GM18519 (cell line): Measurements from ENCODE around the gene SPPL2B.

Experiments used
- ATAC-seq: cut with Tn5 transposase; IDR thresholded peaks from one replicate; pipeline ENCODE4 v1.9.1; 2021; ENCODE audit warnings: mild to moderate bottlenecking, moderate library complexity; ENCODE audit not compliant: unreplicated experiment, low FRiP score

SPPL2B gene

GRCh38 chr19:2320939-2321338 is 7.5 kb upstream of the SPPL2B start:
- ATAC-seq, result no peak

- ATAC-seq, result no peak
Measured at GRCh38 chr19:2321565-2322283, 6.8 kb upstream of the SPPL2B start.

GRCh38 chr19:2323707-2324106 is 4.8 kb upstream of the SPPL2B start:
- ATAC-seq, result no peak

DNA sequence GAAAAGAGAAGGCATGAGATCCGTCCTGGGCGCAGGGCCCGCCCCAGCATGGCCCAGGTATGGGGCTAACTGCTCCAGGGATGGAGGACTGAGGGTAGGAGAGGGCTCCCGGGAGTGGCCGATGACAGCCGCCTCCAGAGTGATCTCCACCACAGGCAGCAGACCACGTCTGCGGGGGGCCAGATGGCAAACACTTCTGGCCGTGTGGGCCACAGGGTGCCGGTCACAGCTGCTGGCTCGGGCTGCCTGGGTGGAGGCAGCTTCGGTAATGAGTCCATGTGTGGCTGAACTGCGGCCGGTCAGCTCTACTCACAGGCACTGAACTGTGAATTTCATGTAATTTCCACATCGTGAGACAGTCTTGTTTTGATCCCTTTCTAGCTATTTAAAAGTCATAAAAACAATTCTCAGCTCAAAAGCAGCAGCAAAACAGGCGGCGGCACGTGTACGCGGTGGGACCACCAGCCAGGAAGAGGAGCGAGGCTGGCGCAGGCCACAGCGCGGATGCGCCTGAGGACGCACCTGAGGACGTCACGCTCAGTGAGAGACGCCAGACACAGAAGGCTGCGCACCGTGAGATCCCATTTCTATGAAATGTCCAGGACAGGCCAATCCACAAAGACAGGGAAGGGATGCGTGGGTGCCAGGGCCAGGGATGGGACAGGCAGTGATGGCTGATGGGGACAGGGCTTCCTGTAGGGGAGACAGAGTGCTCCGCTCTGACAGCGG is 4.1 kb upstream of the SPPL2B start:
- no peak for ATAC-seq

GRCh38 chr19:2325281-2326046 is 3.0 kb upstream of the SPPL2B start:
- ATAC-seq, result no peak

- ATAC-seq, result no peak
Measured at GRCh38 chr19:2326699-2327360, 1.7 kb upstream of the SPPL2B start.

- ATAC-seq, result no peak
Measured at GRCh38 chr19:2327773-2328400, 597 bp upstream of the SPPL2B start.

GRCh38 chr19:2329149-2329478 is 630 bp downstream of the SPPL2B start:
- ATAC-seq, result no peak

- ATAC-seq, result no peak
Measured at GRCh38 chr19:2329501-2329916, 1.0 kb downstream of the SPPL2B start.

GRCh38 chr19:2330255-2330631 is 1.8 kb downstream of the SPPL2B start:
- no peak for ATAC-seq

GRCh38 chr19:2330632-2331284 is 2.3 kb downstream of the SPPL2B start:
- ATAC-seq, result no peak

- ATAC-seq, result no peak
Measured at GRCh38 chr19:2331601-2332246, 3.2 kb downstream of the SPPL2B start.

DNA sequence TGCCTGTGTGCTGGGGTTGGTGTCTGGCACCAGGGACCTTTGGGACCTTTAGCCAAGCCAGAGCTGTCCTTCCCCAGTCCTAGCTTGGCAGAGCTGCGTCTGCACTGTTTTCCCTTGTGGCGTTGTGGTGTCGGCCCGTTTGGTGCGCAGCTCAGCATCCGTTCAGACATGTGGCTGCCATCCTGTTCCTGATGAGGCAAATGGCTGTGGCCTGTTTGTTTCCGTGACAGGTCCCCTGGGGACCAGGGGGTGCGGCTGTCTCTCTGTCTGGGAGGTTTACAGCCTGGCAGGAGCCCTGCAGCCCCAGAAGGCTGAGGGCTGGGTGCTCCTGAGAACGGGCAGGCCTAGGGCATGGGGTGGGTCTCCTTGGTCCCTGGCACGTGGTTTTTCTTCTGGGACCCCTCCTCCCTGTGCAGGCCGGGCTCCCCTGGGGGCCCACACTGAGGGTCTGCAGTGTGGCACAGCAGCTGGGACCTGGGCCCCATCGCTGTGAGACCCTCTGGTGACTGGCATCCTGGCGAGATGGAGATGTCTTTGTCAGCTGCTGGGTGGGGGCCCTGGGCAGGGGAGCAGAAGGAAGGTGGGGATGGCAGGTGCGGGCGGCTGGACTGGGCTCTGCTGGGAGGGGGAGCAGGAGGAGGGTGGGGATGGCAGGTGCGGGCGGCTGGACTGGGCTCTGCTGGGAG is 4.0 kb downstream of the SPPL2B start:
- ATAC-seq, result no peak

- ATAC-seq, result no peak
Measured at GRCh38 chr19:2333027-2333806, 4.7 kb downstream of the SPPL2B start.

- no peak for ATAC-seq
Measured at GRCh38 chr19:2333807-2334211, 5.3 kb downstream of the SPPL2B start.

- no peak for ATAC-seq
Measured at GRCh38 chr19:2334426-2334825, 5.9 kb downstream of the SPPL2B start.

- ATAC-seq, result no peak
Measured at GRCh38 chr19:2334986-2335846, 6.7 kb downstream of the SPPL2B start.
